ENCODE measurements around the gene RAB21. TPM values are rescaled to one million over a fixed set of nuclear protein-coding genes. Genes with fewer than 3 reads are reported as not detected.

RAB21 gene
- total RNA-seq, 2 donors from 2014 or later = 26.9 to 33.9 TPM

DNA sequence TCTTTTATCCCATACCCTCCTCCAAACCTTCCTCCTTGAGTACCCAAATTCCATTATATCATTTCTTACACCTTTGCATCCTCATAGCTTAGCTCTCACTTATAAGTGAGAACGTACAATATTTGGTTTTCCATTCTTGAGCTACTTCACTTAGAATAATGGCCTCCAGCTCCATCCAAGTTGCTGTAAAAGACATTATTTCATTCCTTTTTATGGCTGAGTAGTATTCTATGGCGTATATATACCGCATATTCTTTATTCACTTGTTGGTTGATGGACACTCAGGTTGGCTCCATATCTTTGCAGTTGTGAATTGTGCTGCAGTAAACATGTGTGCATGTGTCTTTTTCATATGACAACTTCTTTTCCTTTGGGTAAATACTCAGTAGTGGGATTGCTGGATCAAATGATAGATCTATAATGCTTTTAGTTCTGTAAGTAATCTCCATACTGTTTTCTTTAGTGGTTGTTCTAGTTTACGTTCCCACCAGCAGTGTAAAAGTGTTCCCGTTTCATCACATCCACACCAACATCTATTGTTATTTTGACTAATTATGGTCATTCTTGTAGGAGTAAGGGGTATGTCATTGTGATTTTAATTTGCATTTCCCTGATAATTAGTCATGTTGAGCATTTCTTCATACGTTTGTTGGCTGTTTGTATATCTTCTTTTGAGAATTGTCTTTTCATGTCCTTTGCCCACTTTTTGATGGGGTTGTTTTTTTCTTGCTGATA is 10.1 kb downstream of the RAB21 start:
- TF ChIP-seq, protein P1, sequence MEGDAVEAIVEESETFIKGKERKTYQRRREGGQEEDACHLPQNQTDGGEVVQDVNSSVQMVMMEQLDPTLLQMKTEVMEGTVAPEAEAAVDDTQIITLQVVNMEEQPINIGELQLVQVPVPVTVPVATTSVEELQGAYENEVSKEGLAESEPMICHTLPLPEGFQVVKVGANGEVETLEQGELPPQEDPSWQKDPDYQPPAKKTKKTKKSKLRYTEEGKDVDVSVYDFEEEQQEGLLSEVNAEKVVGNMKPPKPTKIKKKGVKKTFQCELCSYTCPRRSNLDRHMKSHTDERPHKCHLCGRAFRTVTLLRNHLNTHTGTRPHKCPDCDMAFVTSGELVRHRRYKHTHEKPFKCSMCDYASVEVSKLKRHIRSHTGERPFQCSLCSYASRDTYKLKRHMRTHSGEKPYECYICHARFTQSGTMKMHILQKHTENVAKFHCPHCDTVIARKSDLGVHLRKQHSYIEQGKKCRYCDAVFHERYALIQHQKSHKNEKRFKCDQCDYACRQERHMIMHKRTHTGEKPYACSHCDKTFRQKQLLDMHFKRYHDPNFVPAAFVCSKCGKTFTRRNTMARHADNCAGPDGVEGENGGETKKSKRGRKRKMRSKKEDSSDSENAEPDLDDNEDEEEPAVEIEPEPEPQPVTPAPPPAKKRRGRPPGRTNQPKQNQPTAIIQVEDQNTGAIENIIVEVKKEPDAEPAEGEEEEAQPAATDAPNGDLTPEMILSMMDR (IDR thresholded peaks at IDR 0.05) = no peak
- no peak overlapping the region for H3K4me3 ChIP-seq
- H3K36me3 ChIP-seq = peaks cover 4% of the 10 kb centered on the region
- no peak for DNase-seq (ENCODE audit: low spot score)
- no peak overlapping the region for H3K27ac ChIP-seq
- no peaks in the 10 kb centered on the region for H3K27me3 ChIP-seq
- peaks cover 0 to 45% of the 10 kb centered on the region in 2 donors for H3K4me1 ChIP-seq
- H3K9me3 ChIP-seq = peaks cover 0 to 27% of the 10 kb centered on the region in 2 donors

DNA sequence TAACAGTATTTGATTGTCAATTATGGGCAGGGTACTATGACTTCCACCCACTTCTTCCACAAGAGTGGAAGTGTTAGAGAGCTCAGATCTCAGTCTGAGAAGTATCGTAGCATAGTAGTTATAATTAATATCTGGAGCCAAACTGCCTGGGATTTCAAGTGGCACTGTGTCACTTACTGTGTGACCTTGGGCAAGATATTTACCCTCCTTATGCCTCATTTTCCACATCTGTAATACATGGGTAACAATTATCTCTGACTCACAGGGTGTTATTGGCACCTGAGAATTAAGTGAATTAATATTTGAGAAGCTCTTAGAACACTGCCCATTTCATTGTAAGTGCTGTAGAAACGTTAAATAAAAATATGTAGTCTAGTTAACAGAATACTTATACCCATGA is 11.5 kb downstream of the RAB21 start:
- no peak overlapping the region for H3K27ac ChIP-seq
- TF ChIP-seq, protein P1 (IDR thresholded peaks at IDR 0.05) = no peak
- H3K4me1 ChIP-seq = peaks cover 0 to 49% of the 10 kb centered on the region in 2 donors
- peaks cover 13% of the 10 kb centered on the region for H3K36me3 ChIP-seq
- H3K4me3 ChIP-seq = no peak overlapping the region
- no peak for DNase-seq (ENCODE audit: low spot score)
- H3K9me3 ChIP-seq = peaks cover 0 to 12% of the 10 kb centered on the region in 2 donors
- H3K27me3 ChIP-seq = no peaks in the 10 kb centered on the region

DNA sequence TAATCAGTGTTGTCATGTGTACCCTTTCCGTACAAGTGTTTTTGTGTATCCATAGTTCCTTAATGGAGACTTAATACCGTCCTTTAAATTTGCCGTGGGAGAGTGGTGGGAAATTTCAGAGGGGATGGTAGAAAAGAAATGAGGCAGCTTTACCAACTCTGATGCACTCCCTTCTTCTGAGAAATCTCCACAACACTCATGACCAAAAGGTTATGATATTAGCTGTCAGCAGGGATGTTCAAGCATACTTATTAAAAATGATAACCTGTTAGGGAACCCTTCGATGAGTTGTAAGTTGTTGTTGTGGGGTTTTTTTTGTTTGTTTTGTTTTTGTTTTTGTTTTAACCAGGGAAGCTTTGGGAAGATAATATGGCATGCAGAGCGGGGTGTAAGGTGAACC is 12.5 kb downstream of the RAB21 start:
- Histone ChIP-seq H3K9me3 (peaks cover 0 to 4% of the 10 kb centered on the region in 2 donors), H3K27me3 (no peaks in the 10 kb centered on the region), H3K36me3 (peaks cover 16% of the 10 kb centered on the region), H3K27ac (no peak overlapping the region), H3K4me1 (peaks cover 0 to 55% of the 10 kb centered on the region in 2 donors), H3K4me3 (no peak overlapping the region)
- no peak for DNase-seq (ENCODE audit: low spot score)
- TF ChIP-seq, protein P1 (IDR thresholded peaks at IDR 0.05) = no peak

DNA sequence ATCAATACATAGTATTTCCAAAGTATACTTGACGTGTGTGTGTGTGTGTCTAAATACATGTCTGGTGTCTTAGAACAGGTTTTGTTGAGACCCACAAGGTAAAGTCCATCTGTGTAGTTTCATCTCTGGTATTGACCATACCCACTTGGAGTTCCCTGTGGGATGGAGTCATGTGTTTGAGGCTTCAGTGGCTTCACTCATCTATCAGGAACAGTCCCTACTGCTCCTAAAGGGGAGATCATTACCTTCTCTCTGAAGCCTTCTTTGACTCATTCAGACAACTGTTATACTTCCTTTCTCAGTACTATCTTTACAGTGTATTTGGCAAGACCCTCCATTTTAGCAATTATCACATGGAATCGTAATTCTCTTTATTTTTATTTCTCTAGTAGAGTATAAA is 14.2 kb downstream of the RAB21 start:
- DNase-seq (ENCODE audit: low spot score) = no peak
- H3K4me1 ChIP-seq = peaks cover 0 to 60% of the 10 kb centered on the region in 2 donors
- H3K27me3 ChIP-seq = no peaks in the 10 kb centered on the region
- no peaks in the 10 kb centered on the region for H3K9me3 ChIP-seq
- no peak overlapping the region for H3K27ac ChIP-seq
- TF ChIP-seq, protein P1 (IDR thresholded peaks at IDR 0.05) = no peak
- no peak overlapping the region for H3K4me3 ChIP-seq
- H3K36me3 ChIP-seq = peaks cover 24% of the 10 kb centered on the region

DNA sequence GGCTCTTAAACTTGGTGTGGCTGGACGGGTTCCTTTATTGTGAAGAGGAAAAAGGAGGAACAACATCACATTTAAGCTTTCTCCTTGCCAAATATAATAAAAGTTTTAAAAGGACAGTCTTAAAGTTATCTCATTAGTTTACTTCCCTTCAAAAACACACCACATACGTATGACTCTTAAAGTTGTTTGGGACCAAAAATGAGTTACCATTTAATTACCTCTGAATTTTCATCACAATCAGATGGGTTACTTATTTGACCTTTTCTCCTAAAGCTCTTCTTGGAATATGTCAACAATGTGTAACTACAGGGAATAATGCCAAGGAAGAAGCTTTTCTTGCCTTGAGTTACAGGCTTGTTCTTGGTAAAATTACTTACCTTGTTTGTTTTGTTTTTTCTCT is 16.4 kb downstream of the RAB21 start:
- TF ChIP-seq, protein P1 (IDR thresholded peaks at IDR 0.05) = no peak
- H3K27me3 ChIP-seq = no peaks in the 10 kb centered on the region
- peaks cover 0 to 51% of the 10 kb centered on the region in 2 donors for H3K4me1 ChIP-seq
- H3K4me3 ChIP-seq = no peak overlapping the region
- no peaks in the 10 kb centered on the region for H3K9me3 ChIP-seq
- DNase-seq (ENCODE audit: low spot score) = no peak
- H3K36me3 ChIP-seq = peaks cover 33% of the 10 kb centered on the region
- no peak overlapping the region for H3K27ac ChIP-seq

DNA sequence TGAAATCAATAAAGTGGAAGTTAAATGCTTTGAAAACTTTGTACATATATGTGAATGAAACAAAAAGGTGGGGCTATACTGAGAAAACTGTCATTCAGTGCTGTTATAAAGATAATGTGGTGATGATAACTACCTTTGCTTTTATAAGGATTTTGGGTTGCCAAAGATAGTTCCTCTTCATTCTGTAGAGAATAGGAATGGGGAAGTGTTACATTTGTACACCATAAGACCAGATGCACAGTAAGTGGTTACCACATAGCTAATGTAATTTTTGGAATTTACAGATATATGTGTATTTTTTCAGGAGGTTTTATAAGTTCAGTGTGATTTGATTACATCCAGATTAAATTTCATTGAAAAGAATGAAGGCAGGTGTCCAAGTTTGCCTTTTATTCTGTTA is 18.1 kb downstream of the RAB21 start:
- DNase-seq (ENCODE audit: low spot score) = no peak
- no peak overlapping the region for H3K27ac ChIP-seq
- no peaks in the 10 kb centered on the region for H3K27me3 ChIP-seq
- no peaks in the 10 kb centered on the region for H3K9me3 ChIP-seq
- TF ChIP-seq, protein P1 (IDR thresholded peaks at IDR 0.05) = no peak
- peaks cover 0 to 36% of the 10 kb centered on the region in 2 donors for H3K4me1 ChIP-seq
- H3K36me3 ChIP-seq = peaks cover 42% of the 10 kb centered on the region
- no peak overlapping the region for H3K4me3 ChIP-seq

All from right atrium auricular region (tissue), 2 donors.